ENCODE data around the gene CCDC180. TPM values are rescaled to one million over a fixed set of nuclear protein-coding genes. Genes with fewer than 3 reads are reported as not detected.

The CCDC180 gene
- total RNA-seq, 1 experiment from 2014 or later: 0.34 TPM

GRCh38 chr9:97301974-97302373 is 5.5 kb upstream of the CCDC180 start:
- ChIA-PET CTCF (no interaction called here), POLR2A (ENCODE audit: low non-redundant PET) (no interaction called here)
- H3K4me1 ChIP-seq (ENCODE audit: insufficient read depth, low read length, poor library complexity, severe bottlenecking): no peaks in the 10 kb centered on the region
- H3K27ac ChIP-seq (ENCODE audit: low read depth, low read length, poor library complexity, severe bottlenecking): no peak overlapping the region
- intact Hi-C loops (cut with micrococcal nuclease; ENCODE audit: unreplicated experiment): no loop called here
- no peak for TF ChIP-seq CTCF (conservative IDR thresholded peaks at IDR 0.05; ENCODE audit: low read depth, low read length)
- no peak for TF ChIP-seq EZH2 (IDR thresholded peaks at IDR 0.05; ENCODE audit: borderline replicate concordance, low read depth, low read length, poor library complexity, severe bottlenecking)
- H3K27me3 ChIP-seq (replicated peaks; ENCODE audit: insufficient read depth, low read depth, low read length, poor library complexity): peaks cover 4% of the 10 kb centered on the region
- H3K4me3 ChIP-seq (ENCODE audit: low read depth, low read length, poor library complexity, severe bottlenecking): no peak overlapping the region
- H3K9me3 ChIP-seq (ENCODE audit: low read depth, low read length, poor library complexity, severe bottlenecking): no peaks in the 10 kb centered on the region
- BruUV-seq (replicated peaks): no TSS peak
- no peaks in the 10 kb centered on the region for H3K36me3 ChIP-seq (ENCODE audit: insufficient read depth, low read length, poor library complexity, severe bottlenecking)
- DNase-seq (ENCODE audit: low spot score): no peak

GRCh38 chr9:97304586-97304985 is 2.9 kb upstream of the CCDC180 start:
- ChIA-PET CTCF (no interaction called here), POLR2A (ENCODE audit: low non-redundant PET) (interaction anchor here (0.7 kb wide), 1 partner anchor 64 kb away, joined by 4 read pairs; no protein-coding TSS in a partner anchor)
- no peak for DNase-seq (ENCODE audit: low spot score)
- Histone ChIP-seq H3K9me3 (ENCODE audit: low read depth, low read length, poor library complexity, severe bottlenecking) (no peaks in the 10 kb centered on the region), H3K27me3 (replicated peaks; ENCODE audit: insufficient read depth, low read depth, low read length, poor library complexity) (peaks cover 15% of the 10 kb centered on the region), H3K27ac (ENCODE audit: low read depth, low read length, poor library complexity, severe bottlenecking) (no peak overlapping the region), H3K4me3 (ENCODE audit: low read depth, low read length, poor library complexity, severe bottlenecking) (no peak overlapping the region), H3K4me1 (ENCODE audit: insufficient read depth, low read length, poor library complexity, severe bottlenecking) (no peaks in the 10 kb centered on the region), H3K36me3 (ENCODE audit: insufficient read depth, low read length, poor library complexity, severe bottlenecking) (no peaks in the 10 kb centered on the region)
- TF ChIP-seq EZH2 (IDR thresholded peaks at IDR 0.05; ENCODE audit: borderline replicate concordance, low read depth, low read length, poor library complexity, severe bottlenecking): no peak
- TF ChIP-seq CTCF (conservative IDR thresholded peaks at IDR 0.05; ENCODE audit: low read depth, low read length): no peak
- intact Hi-C loops (cut with micrococcal nuclease; ENCODE audit: unreplicated experiment): no loop called here
- BruUV-seq (replicated peaks): no TSS peak

GRCh38 chr9:97305501-97306298 is 1.8 kb upstream of the CCDC180 start:
- intact Hi-C loops (cut with micrococcal nuclease; ENCODE audit: unreplicated experiment): no loop called here
- BruUV-seq (replicated peaks): no TSS peak
- no peaks in the 10 kb centered on the region for H3K9me3 ChIP-seq (ENCODE audit: low read depth, low read length, poor library complexity, severe bottlenecking)
- peaks cover 15% of the 10 kb centered on the region for H3K27me3 ChIP-seq (replicated peaks; ENCODE audit: insufficient read depth, low read depth, low read length, poor library complexity)
- no peaks in the 10 kb centered on the region for H3K36me3 ChIP-seq (ENCODE audit: insufficient read depth, low read length, poor library complexity, severe bottlenecking)
- no peak overlapping the region for H3K4me3 ChIP-seq (ENCODE audit: low read depth, low read length, poor library complexity, severe bottlenecking)
- no peak overlapping the region for H3K27ac ChIP-seq (ENCODE audit: low read depth, low read length, poor library complexity, severe bottlenecking)
- TF ChIP-seq CTCF (conservative IDR thresholded peaks at IDR 0.05; ENCODE audit: low read depth, low read length) (no peak), EZH2 (IDR thresholded peaks at IDR 0.05; ENCODE audit: borderline replicate concordance, low read depth, low read length, poor library complexity, severe bottlenecking) (no peak)
- no peaks in the 10 kb centered on the region for H3K4me1 ChIP-seq (ENCODE audit: insufficient read depth, low read length, poor library complexity, severe bottlenecking)
- DNase-seq (ENCODE audit: low spot score): no peak
- ChIA-PET CTCF (no interaction called here), POLR2A (ENCODE audit: low non-redundant PET) (no interaction called here)
